Activated naive CD4-positive, alpha-beta T cell treated with anti-CD3 and anti-CD28 coated beads, Interleukin-2, amount 50 U/mL, for 16 hours (primary cell): ENCODE results near the gene HMOX1.
A peak's percentile ranks its signal among the peaks of the same experiment; 100 is the strongest.

ENCODE experiments used
- DNase-seq: peaks from one replicate; pipeline ENCODE4 v3.0.0-alpha.2; 2020

Gene HMOX1

GRCh38 chr22:35409783-35410662, 29.1 kb downstream of the HMOX1 start:
- DNase-seq, result no peak

- no peak for DNase-seq
Observed at GRCh38 chr22:35410663-35411034, 29.8 kb downstream of the HMOX1 start.

DNA sequence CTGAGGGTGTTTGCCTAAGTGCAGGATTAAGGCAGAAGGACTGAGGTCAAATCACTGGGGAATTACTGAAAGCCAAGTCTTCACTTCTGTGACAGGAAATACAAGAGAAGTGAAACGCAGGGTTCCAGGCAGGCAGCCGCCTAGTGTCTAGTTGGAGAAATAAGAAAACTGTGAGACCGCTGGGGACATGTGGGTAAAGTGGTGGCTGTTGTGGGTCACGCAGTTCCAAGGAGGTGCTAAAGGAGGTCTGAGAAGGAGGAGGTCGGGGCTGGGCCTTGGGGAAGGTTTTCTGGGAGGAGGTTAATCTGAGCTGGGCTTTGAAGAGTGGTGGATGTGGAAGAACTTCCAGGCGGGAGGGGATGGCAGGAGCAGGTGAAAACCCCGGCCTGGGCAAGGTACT, 30.2 kb downstream of the HMOX1 start:
- no peak for DNase-seq

- DNase-seq, result no peak
Observed at GRCh38 chr22:35413624-35414023, 32.7 kb downstream of the HMOX1 start.

DNA sequence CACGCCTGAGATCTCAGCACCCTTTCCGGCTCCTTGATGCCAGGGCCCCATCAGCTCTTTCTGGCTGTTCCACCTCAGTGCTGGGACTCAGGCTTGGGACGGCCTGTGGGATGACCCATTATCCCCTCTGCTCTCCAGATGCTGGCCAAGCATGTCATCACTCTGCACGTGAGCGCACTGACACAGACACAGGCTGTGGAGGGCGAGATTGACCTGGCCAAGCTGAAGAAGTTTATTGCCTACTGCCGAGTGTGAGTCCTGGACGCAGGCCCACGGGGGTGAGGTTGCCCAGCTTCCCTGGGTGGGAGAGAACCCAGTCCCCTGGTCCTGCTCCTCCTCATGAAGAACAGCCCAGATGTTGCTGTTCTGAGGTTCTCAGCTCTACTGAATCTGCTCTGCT, 36.7 kb downstream of the HMOX1 start:
- DNase-seq, result no peak

GRCh38 chr22:35418088-35418487, 37.2 kb downstream of the HMOX1 start:
- no peak for DNase-seq

GRCh38 chr22:35418731-35419130, 37.8 kb downstream of the HMOX1 start:
- DNase-seq, result no peak

GRCh38 chr22:35419756-35420155, 38.9 kb downstream of the HMOX1 start:
- DNase-seq, result no peak

DNA sequence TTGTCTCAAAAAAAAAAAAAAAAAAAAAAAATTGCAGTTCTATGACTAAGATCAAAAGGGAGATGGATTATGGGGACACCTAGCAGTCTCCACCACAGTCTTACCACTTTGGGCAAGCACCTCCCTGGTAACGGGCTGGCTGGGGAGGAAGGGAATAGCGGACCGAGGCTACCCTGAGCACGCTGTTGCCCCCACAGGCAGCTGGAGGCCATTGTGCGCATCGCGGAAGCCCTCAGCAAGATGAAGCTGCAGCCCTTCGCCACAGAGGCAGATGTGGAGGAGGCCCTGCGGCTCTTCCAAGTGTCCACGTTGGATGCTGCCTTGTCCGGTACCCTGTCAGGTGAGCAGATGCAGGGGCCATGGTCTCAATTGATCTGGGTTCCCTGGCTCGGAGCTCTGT, 40.2 kb downstream of the HMOX1 start:
- DNase-seq, result no peak

DNA sequence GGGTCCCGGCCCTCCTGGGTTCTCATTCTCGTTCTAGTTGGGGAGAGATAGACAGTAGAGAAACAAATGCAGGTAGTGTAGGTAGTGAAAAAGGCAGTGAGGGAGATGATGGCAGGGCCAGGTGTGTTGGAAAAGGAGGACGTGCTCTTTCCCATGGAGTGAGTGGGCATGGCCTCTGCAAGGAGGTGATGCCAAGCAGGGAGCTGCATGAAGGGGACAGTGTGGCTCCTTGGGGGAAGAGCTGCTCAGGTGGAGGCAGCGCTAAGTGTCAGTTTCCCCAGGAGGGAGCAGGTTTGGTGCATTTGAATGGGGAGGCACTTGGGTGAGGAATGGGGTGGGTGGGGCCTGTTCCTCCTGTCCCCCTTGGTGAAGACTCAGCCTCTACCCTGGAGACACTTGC, 41.2 kb downstream of the HMOX1 start:
- DNase-seq, result no peak

GRCh38 chr22:35422936-35423335, 42.0 kb downstream of the HMOX1 start:
- DNase-seq, result no peak

- DNase-seq, result no peak
Observed at GRCh38 chr22:35424081-35424480, 43.2 kb downstream of the HMOX1 start.

GRCh38 chr22:35424761-35425160, 43.9 kb downstream of the HMOX1 start:
- DNase-seq, result no peak

DNA sequence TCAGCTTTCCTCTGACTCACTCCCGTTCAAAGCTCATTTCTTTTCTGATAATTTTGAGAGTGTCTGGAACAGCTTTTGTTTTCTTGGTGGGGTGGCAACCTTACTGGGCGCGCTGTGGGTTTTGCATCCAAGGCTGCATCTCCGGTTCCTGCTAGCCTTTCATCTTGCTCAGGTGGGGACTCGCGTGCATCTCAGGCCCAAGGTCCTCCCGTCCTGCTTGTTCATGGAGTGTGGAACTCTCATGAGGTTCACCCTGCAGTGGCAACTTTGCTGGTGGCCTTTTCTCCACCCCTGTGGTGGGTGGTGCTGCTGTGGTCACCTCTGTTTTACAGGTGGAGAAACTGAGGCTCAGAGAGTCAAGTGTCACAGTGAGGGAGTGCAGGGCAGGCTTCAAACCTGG, 44.6 kb downstream of the HMOX1 start:
- DNase-seq, result no peak

GRCh38 chr22:35425971-35426800, 45.3 kb downstream of the HMOX1 start:
- no peak for DNase-seq

- no peak for DNase-seq
Observed at GRCh38 chr22:35426801-35427140, 45.9 kb downstream of the HMOX1 start.

DNA sequence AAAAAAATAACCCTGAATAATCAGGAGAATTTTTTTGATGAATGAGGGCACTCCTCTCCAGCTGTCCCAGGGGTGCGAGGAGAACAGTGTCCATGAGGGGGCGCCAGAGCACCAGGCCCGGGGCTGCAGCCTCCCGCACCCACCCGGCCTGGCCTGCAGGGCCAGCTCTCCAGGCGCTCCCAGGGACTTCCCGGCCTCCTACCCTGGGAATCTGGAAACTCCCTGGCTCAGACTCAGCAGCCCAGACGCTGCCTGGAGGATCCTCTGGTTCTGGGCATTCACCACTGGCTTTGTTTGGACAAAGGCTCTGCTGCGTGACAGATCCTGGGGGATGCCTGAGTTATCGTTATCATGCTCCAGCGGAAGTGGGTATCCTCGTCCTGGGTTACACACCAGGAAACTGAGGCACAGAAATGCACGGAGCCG, 50.0 kb downstream of the HMOX1 start:
- peak; percentile 70 for DNase-seq

DNA sequence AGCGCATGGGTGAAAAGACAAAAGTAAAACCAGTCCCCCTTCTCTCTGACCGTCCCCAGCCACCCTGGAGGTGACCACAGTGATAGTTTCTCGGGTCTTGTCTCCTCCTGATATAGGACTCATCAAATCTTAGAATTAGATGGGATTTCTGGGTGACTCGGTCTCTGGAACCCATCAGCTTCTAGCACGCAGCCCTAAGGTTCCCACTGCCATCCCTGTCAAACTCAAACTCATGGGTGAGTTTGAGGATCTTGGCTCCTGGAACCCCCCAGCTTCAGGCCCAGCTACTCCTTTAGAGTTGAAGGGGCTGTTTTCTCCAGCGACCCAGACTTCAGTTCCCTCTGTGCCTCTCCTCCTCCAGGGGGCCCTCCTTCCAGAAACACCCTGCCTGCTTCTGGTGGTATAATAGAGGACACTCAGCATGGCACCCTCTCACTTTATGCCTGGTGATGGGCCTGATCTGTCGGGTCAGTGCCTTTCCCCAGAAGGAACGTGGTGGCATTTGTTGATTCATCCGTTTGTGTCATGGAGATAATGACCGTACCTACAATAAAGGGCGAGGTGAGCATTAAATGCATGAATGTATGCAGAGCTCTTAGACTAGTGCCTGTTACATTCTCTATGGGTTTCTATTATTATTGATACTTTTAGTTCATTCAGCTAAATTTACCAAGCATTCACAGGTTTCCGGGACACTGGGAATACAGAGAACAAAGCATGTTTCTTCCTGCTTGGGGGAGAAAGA, 50.8 kb downstream of the HMOX1 start:
- no peak for DNase-seq

DNA sequence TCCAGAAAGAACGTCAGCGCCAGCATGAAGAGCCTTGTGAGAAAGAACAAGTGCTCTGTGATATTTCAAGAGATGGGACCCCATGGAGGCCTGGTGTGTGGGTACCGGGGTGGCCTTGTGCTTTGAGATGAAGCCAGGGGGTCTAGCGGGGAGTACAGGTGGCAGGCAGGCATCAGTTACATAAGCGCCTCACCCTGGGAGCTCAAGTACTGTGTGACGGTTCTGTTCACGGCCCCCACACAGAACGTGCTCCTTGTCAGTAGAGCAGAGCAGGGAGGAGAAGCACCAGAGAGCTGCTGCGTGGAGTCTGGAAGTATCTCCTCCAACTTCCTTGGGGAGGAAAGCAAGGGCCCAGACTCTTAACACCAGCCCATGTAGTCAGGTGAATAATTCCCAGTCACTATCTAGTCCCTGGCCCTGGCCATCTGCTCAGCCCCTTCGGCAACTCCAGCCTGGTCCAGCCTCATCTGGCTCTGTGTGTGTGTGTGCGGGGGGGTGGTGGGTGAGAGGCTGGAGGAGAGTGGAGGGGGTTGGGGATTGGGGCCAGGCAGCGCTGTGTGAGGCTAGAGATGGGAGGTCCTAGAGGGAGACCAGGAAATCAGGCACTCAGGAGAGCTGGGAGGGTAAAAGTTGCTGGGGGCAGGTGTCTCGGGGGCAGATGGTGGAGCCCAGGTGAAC, 51.5 kb downstream of the HMOX1 start:
- no peak for DNase-seq

DNA sequence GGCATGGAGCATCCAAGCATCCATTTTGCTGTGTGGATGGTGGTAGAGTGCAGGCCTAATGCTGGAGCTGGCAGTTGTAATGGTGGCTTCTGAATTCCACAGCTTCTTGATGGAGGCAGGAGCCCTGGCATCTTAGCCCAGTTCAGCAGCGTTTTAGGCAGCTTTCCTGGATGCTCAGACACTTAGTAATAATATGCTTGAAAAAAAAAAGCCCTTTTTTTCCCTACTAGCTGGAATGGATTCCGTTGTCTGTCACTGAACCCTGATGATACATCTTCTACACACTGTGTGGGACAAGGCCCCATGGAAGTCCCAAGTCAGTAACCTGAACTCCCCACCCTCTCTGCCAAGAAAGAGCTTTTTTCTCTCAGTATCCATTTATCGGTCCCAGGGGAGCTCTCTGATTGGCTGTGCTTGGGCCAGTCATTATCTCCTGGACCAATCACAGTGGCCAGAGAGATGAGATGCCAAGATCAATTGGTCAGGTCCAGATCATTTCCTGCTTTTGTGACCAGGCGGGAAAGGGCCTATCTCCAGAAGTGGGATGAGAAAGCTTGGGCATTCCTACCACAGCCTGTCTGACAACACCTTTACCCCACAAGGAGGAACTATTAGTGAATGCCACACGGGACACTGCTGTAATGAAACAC, 53.3 kb downstream of the HMOX1 start:
- no peak for DNase-seq

- no peak for DNase-seq
Observed at GRCh38 chr22:35435201-35435740, 54.4 kb downstream of the HMOX1 start.

- DNase-seq, result no peak
Observed at GRCh38 chr22:35436421-35436820, 55.5 kb downstream of the HMOX1 start.
